ACC112 (cell line): Measurements from ENCODE around the gene DTNB.

Experiments
- H2AFZ ChIP-seq: fragments of 200-600 bp; sonication (generic); one replicate; pipeline ENCODE4 v1.6.0; 2017; ENCODE audit warnings: antibody characterized with exemption, low read length; ENCODE audit not compliant: unreplicated experiment
- H3K27ac ChIP-seq: fragments of 200-600 bp; sonication (generic); 2 replicates; pipeline ENCODE4 v1.5.1; 2014; ENCODE audit warnings: low read depth, mild to moderate bottlenecking, antibody characterized with exemption, low read length, moderate library complexity
- H3K27me3 ChIP-seq: fragments of 200-600 bp; sonication (generic); 2 replicates; pipeline ENCODE4 v1.6.1; 2014; ENCODE audit warnings: mild to moderate bottlenecking, antibody characterized with exemption, low read length, moderate library complexity, mixed read lengths; ENCODE audit not compliant: insufficient read depth
- H3K36me3 ChIP-seq: fragments of 200-600 bp; sonication (generic); 2 replicates; pipeline ENCODE4 v1.6.1; 2016; ENCODE audit warnings: mild to moderate bottlenecking, antibody characterized with exemption, low read length, moderate library complexity, mixed read lengths; ENCODE audit not compliant: insufficient read depth
- H3K4me1 ChIP-seq: fragments of 200-600 bp; sonication (generic); one replicate; pipeline ENCODE4 v1.6.1; 2016; ENCODE audit warnings: low read length, mixed read lengths; ENCODE audit not compliant: insufficient read depth, unreplicated experiment, control insufficient read depth
- H3K4me3 ChIP-seq: fragments of 200-600 bp; sonication (generic); 2 replicates; pipeline ENCODE4 v1.5.1; 2014; ENCODE audit warnings: mild to moderate bottlenecking, low read depth, low read length
- H3K79me2 ChIP-seq: fragments of 200-600 bp; sonication (generic); one replicate; pipeline ENCODE4 v1.6.0; 2016; ENCODE audit warnings: low read length; ENCODE audit not compliant: control insufficient read depth, unreplicated experiment, insufficient read depth

DTNB gene

DNA sequence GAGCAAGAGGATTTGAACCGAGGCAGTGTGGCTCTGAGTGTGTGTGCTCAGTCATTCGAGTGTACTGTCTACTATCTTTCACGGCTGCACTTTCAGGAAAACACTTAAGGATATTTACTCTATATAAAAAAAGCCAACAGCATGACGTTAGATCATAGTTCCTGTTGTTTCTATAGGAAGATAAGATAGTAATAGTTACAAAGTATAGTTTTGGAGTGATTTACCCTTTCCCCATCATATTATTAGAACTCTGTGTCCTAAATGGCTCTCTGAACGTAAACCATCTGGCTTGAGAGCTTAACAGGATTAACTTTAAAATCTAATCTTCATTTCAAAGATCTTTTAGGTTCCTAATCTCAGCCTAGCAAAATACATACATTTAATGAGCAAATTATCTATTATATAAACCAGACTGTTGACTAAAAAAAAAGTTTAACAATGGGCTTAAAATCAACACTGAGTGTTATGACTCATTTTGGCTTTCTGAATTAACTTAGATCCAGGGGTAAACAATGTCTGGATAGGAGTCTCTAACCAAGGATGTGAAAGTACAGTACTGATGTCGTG, 181.3 kb downstream of the DTNB start:
- H3K27ac ChIP-seq, result no peak overlapping the region
- H3K27me3 ChIP-seq, result no peaks in the 10 kb centered on the region

GRCh38 chr2:25491003-25491696, 182.2 kb downstream of the DTNB start:
- H2AFZ ChIP-seq, result no peak overlapping the region
- H3K4me3 ChIP-seq, result no peak overlapping the region

More for the DNA sequence above, 181.3 kb downstream of the DTNB start:
- no peaks in the 10 kb centered on the region for H3K36me3 ChIP-seq
- no peak overlapping the region for H3K4me3 ChIP-seq
- H2AFZ ChIP-seq, result no peak overlapping the region
- peaks cover 21% of the 10 kb centered on the region for H3K4me1 ChIP-seq
- no peaks in the 10 kb centered on the region for H3K79me2 ChIP-seq

DNA sequence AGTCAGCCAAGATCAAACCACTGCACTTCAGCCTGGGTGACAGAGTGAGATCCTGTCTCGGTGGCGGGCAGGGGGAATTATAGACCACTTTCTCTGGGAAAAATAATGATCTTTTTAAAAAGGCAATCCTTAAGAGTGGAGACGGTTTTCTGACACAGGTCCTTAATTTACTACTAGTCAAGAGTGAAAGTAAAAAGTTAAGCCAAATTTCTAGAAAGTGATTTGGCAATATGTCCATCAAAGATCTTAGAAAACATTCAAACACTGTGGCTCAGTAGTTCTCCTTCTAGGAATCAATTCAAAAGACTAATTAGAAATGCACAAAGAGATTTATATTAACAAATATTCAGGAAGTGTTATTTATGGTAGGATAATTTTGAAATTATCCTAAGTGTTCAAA, 183.2 kb downstream of the DTNB start:
- no peak overlapping the region for H3K27ac ChIP-seq
- no peaks in the 10 kb centered on the region for H3K79me2 ChIP-seq
- no peak overlapping the region for H3K4me3 ChIP-seq
- H3K36me3 ChIP-seq, result no peaks in the 10 kb centered on the region
- no peaks in the 10 kb centered on the region for H3K27me3 ChIP-seq
- peak overlapping the region; percentile 9 for H2AFZ ChIP-seq
- H3K4me1 ChIP-seq, result peaks cover 21% of the 10 kb centered on the region

More at GRCh38 chr2:25491003-25491696, 182.2 kb downstream of the DTNB start:
- no peaks in the 10 kb centered on the region for H3K79me2 ChIP-seq
- no peak overlapping the region for H3K27ac ChIP-seq
- H3K4me1 ChIP-seq, result peaks cover 21% of the 10 kb centered on the region
- no peaks in the 10 kb centered on the region for H3K36me3 ChIP-seq
- H3K27me3 ChIP-seq, result no peaks in the 10 kb centered on the region

GRCh38 chr2:25489631-25490030, 183.7 kb downstream of the DTNB start:
- Histone ChIP-seq H3K4me1 (peaks cover 21% of the 10 kb centered on the region), H3K36me3 (no peaks in the 10 kb centered on the region), H3K27me3 (no peaks in the 10 kb centered on the region), H3K4me3 (no peak overlapping the region), H2AFZ (no peak overlapping the region), H3K79me2 (no peaks in the 10 kb centered on the region), H3K27ac (no peak overlapping the region)

- no peaks in the 10 kb centered on the region for H3K36me3 ChIP-seq
- no peaks in the 10 kb centered on the region for H3K27me3 ChIP-seq
- no peak overlapping the region for H3K27ac ChIP-seq
- H3K4me3 ChIP-seq, result no peak overlapping the region
- no peak overlapping the region for H2AFZ ChIP-seq
- H3K79me2 ChIP-seq, result no peaks in the 10 kb centered on the region
- H3K4me1 ChIP-seq, result no peaks in the 10 kb centered on the region
Observed at GRCh38 chr2:25483607-25484266, 189.6 kb downstream of the DTNB start.

GRCh38 chr2:25482341-25482740, 191.0 kb downstream of the DTNB start:
- H3K27ac ChIP-seq, result no peak overlapping the region
- H3K79me2 ChIP-seq, result no peaks in the 10 kb centered on the region
- H3K36me3 ChIP-seq, result no peaks in the 10 kb centered on the region
- no peaks in the 10 kb centered on the region for H3K4me1 ChIP-seq
- no peak overlapping the region for H2AFZ ChIP-seq
- H3K27me3 ChIP-seq, result no peaks in the 10 kb centered on the region
- no peak overlapping the region for H3K4me3 ChIP-seq

DNA sequence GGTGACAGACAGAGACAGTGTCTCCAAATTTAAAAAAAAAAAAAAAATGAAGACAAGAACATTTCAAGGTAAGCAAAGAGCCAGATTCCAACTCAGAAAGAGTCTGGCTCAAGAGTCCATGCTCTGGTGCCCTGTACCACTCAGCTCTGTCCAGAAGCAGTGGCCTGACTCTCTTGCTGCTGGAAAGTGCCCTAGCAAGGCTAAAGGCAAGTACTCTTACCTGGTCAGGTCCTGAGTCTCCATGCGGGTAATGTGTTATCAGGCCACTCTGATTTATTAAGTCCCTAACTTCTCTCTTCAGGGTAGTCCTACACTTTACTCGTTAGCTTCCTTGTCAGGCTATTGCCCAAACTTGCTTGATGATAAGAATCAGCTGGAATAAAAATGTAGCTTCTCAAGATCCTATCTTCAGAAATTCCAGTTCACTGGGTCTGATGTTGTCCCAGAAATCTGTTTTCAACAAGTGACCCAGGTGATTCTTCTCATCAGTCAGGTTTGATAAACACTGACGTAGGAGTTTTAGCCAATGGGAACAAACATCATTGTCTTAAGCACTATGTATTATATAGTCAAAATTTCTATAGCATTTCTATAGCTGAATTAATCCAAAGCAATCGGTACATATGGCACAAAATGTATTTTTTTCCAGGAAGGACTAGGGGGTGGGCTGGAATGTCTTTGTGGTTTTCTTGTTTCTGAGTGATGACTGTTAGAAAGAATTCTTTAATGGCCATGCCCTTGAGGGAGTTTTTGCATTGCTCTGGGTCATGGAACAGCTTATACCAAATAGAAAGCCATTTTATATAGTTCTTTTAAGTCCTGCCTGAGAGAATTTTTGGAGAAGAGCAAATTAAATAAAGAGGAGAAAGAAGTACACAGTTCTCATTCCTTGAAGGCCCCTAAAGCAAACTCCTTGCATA, 191.7 kb downstream of the DTNB start:
- Histone ChIP-seq H3K36me3 (no peaks in the 10 kb centered on the region), H3K79me2 (no peaks in the 10 kb centered on the region), H3K27me3 (no peaks in the 10 kb centered on the region), H3K27ac (no peak overlapping the region), H2AFZ (no peak overlapping the region), H3K4me3 (no peak overlapping the region), H3K4me1 (no peaks in the 10 kb centered on the region)

GRCh38 chr2:25480561-25480960, 192.8 kb downstream of the DTNB start:
- Histone ChIP-seq H2AFZ (no peak overlapping the region), H3K4me3 (no peak overlapping the region), H3K36me3 (no peaks in the 10 kb centered on the region), H3K4me1 (no peaks in the 10 kb centered on the region), H3K27ac (no peak overlapping the region), H3K27me3 (no peaks in the 10 kb centered on the region), H3K79me2 (no peaks in the 10 kb centered on the region)

DNA sequence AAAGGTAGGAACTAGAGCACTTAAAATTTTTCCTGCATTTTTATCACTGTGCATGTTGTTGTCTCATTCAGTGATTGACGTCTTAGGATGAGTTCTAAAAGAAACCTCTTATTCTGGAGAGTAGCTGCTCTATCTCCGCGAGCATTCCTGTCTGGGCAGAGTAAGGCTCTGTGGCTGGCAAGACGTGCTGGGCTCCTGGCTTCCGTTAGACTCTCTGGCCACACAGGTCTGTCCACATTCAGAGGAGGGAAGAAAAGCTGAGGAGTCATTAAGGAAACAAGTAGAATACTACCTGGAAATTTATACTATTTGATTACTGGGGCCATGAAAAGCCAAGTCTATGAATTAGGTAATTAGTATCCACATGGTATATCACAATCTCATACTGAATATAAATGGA, 193.6 kb downstream of the DTNB start:
- H3K27ac ChIP-seq, result no peak overlapping the region
- no peak overlapping the region for H3K4me3 ChIP-seq
- H3K27me3 ChIP-seq, result no peaks in the 10 kb centered on the region
- H3K4me1 ChIP-seq, result no peaks in the 10 kb centered on the region
- no peak overlapping the region for H2AFZ ChIP-seq
- no peaks in the 10 kb centered on the region for H3K36me3 ChIP-seq
- no peaks in the 10 kb centered on the region for H3K79me2 ChIP-seq

DNA sequence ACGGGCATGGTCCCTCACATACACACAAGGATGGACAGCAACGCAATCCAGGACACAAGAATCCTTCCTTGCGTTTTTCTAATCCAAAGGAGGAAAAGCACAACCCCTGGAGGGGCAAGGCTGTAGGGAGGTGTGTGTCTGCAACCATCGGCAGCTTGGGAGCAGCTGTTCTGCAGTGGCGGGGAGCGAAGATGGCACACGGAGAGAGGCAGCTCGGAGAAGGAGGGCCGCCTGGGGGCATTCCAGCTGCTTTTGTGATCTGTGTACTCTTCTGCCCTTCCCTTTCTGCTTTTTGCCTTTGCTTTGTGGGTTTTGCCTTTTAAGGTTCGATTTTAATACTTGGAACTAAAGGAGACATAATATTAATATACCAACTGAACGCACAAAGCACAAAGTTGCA, 194.6 kb downstream of the DTNB start:
- no peaks in the 10 kb centered on the region for H3K79me2 ChIP-seq
- no peaks in the 10 kb centered on the region for H3K4me1 ChIP-seq
- no peak overlapping the region for H2AFZ ChIP-seq
- no peak overlapping the region for H3K4me3 ChIP-seq
- no peaks in the 10 kb centered on the region for H3K36me3 ChIP-seq
- H3K27me3 ChIP-seq, result no peaks in the 10 kb centered on the region
- no peak overlapping the region for H3K27ac ChIP-seq
